ENCODE measurements around the gene COL27A1.

Gene COL27A1

GRCh38 chr9:114227288-114228015, 72.1 kb downstream of the COL27A1 start:
- DNase-seq (ENCODE audit: low read depth) = no peak

GRCh38 chr9:114228016-114228808, 72.9 kb downstream of the COL27A1 start:
- DNase-seq (ENCODE audit: low read depth) = no peak

GRCh38 chr9:114229295-114229694, 74.0 kb downstream of the COL27A1 start:
- DNase-seq (ENCODE audit: low read depth) = no peak

- DNase-seq (ENCODE audit: low read depth) = no peak
These were observed 74.7 kb downstream of the COL27A1 start for GRCh38 chr9:114230068-114230467.

GRCh38 chr9:114231273-114231672, 75.9 kb downstream of the COL27A1 start:
- no peak for DNase-seq (ENCODE audit: low read depth)

- no peak for DNase-seq (ENCODE audit: low read depth)
These were observed 76.5 kb downstream of the COL27A1 start for GRCh38 chr9:114231719-114232449.

- no peak for DNase-seq (ENCODE audit: low read depth)
These were observed 78.3 kb downstream of the COL27A1 start for GRCh38 chr9:114233491-114234185.

GRCh38 chr9:114235033-114235661, 79.8 kb downstream of the COL27A1 start:
- no peak for DNase-seq (ENCODE audit: low read depth)

GRCh38 chr9:114236391-114237138, 81.2 kb downstream of the COL27A1 start:
- no peak for DNase-seq (ENCODE audit: low read depth)

- no peak for DNase-seq (ENCODE audit: low read depth)
These were observed 81.9 kb downstream of the COL27A1 start for GRCh38 chr9:114237247-114237646.

- DNase-seq (ENCODE audit: low read depth) = no peak
These were observed 82.4 kb downstream of the COL27A1 start for GRCh38 chr9:114237781-114238180.

GRCh38 chr9:114238472-114238871, 83.1 kb downstream of the COL27A1 start:
- DNase-seq (ENCODE audit: low read depth) = no peak

GRCh38 chr9:114238891-114239875, 83.8 kb downstream of the COL27A1 start:
- peak; percentile 78 for DNase-seq (ENCODE audit: low read depth)

- DNase-seq (ENCODE audit: low read depth) = no peak
These were observed 84.9 kb downstream of the COL27A1 start for GRCh38 chr9:114240216-114240615.

GRCh38 chr9:114240647-114241558, 85.6 kb downstream of the COL27A1 start:
- no peak for DNase-seq (ENCODE audit: low read depth)

GRCh38 chr9:114242837-114243236, 87.5 kb downstream of the COL27A1 start:
- no peak for DNase-seq (ENCODE audit: low read depth)

- no peak for DNase-seq (ENCODE audit: low read depth)
These were observed 87.9 kb downstream of the COL27A1 start for GRCh38 chr9:114243240-114243639.

GRCh38 chr9:114244570-114244969, 89.2 kb downstream of the COL27A1 start:
- DNase-seq (ENCODE audit: low read depth) = no peak

GRCh38 chr9:114246558-114246957, 91.2 kb downstream of the COL27A1 start:
- peak; percentile 64 for DNase-seq (ENCODE audit: low read depth)

Data from GM04504 (cell line).